Activated gamma-delta T cell (primary cell): ENCODE data around the gene CLDN9.

Experiments
- DNase-seq: peaks from one replicate; lab custom pipeline; 2025; lab: John Stamatoyannopoulos, UW

Gene CLDN9

GRCh38 chr16:3019594-3020246 is 7.0 kb downstream of the CLDN9 start:
- DNase-seq, result no peak

GRCh38 chr16:3020247-3020603 is 7.5 kb downstream of the CLDN9 start, which contains the start of gene TNFRSF12A:
Gene TNFRSF12A, plus strand, starts transcription at chr16:3020368. Its CDS starts 30 bp downstream, at chr16:3020398.
- DNase-seq, result peak; percentile 69

GRCh38 chr16:3020604-3021448 is 8.1 kb downstream of the CLDN9 start:
- peak; percentile 76 for DNase-seq

- DNase-seq, result peak; percentile 48
Measured at GRCh38 chr16:3021449-3022207, 8.9 kb downstream of the CLDN9 start.

GRCh38 chr16:3022208-3022683 is 9.5 kb downstream of the CLDN9 start:
- peak; percentile 70 for DNase-seq

GRCh38 chr16:3022684-3023414 is 10.1 kb downstream of the CLDN9 start:
- no peak for DNase-seq

GRCh38 chr16:3023415-3023668 is 10.6 kb downstream of the CLDN9 start:
- DNase-seq, result no peak

GRCh38 chr16:3023669-3024478 is 11.2 kb downstream of the CLDN9 start, which contains the start of the genes HCFC1R1 and THOC6:
Gene HCFC1R1, minus strand, starts transcription at chr16:3023942. Its CDS starts 1 bp downstream, at chr16:3023941.
Gene THOC6, plus strand, starts transcription at chr16:3024035. Its CDS starts 292 bp downstream, at chr16:3024327.
- peak; percentile 83 for DNase-seq

GRCh38 chr16:3025032-3026002 is 12.6 kb downstream of the CLDN9 start:
- DNase-seq, result no peak

- DNase-seq, result no peak
Measured at GRCh38 chr16:3026003-3026378, 13.3 kb downstream of the CLDN9 start.

GRCh38 chr16:3026609-3027488 is 14.1 kb downstream of the CLDN9 start:
- DNase-seq, result no peak

GRCh38 chr16:3027489-3027795 is 14.7 kb downstream of the CLDN9 start:
- no peak for DNase-seq

GRCh38 chr16:3027983-3028715 is 15.4 kb downstream of the CLDN9 start:
- DNase-seq, result peak; percentile 74

- no peak for DNase-seq
Measured at GRCh38 chr16:3028716-3029319, 16.1 kb downstream of the CLDN9 start.

- no peak for DNase-seq
Measured at GRCh38 chr16:3029491-3030221, 16.9 kb downstream of the CLDN9 start.

GRCh38 chr16:3030222-3031212 is 17.8 kb downstream of the CLDN9 start:
- no peak for DNase-seq
